ENCODE results near the gene YIPF2.

- TF ChIP-seq, protein P1, sequence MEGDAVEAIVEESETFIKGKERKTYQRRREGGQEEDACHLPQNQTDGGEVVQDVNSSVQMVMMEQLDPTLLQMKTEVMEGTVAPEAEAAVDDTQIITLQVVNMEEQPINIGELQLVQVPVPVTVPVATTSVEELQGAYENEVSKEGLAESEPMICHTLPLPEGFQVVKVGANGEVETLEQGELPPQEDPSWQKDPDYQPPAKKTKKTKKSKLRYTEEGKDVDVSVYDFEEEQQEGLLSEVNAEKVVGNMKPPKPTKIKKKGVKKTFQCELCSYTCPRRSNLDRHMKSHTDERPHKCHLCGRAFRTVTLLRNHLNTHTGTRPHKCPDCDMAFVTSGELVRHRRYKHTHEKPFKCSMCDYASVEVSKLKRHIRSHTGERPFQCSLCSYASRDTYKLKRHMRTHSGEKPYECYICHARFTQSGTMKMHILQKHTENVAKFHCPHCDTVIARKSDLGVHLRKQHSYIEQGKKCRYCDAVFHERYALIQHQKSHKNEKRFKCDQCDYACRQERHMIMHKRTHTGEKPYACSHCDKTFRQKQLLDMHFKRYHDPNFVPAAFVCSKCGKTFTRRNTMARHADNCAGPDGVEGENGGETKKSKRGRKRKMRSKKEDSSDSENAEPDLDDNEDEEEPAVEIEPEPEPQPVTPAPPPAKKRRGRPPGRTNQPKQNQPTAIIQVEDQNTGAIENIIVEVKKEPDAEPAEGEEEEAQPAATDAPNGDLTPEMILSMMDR (IDR thresholded peaks at IDR 0.05; ENCODE audit: low read length): no peak
- TF ChIP-seq EZH2phosphoT487 (IDR thresholded peaks at IDR 0.05; ENCODE audit: low read length) (no peak), EZH2 (optimal IDR thresholded peaks at IDR 0.05; ENCODE audit: low read depth, low read length) (no peak)
Observed at GRCh38 chr19:10898633-10899032, 29.8 kb downstream of the YIPF2 start.
